GM12875 (cell line): ENCODE measurements around the gene FRG2B.
"Not testable (repeated sequence)": the region's sequence is repeated elsewhere in the genome, so short reads cannot be mapped to it uniquely, and the experiment has no call there.

Experiments used
- H3K4me3 ChIP-seq: one replicate; pipeline ENCODE4 v1.5.1; 2011; ENCODE audit warnings: low read depth, low read length, control low read depth
- CTCF ChIP-seq: IDR thresholded peaks from 2 replicates; pipeline ENCODE4 v1.5.1; 2011; ENCODE audit warnings: low read depth, mild to moderate bottlenecking, control low read depth, inconsistent platforms, low read length, moderate library complexity, borderline replicate concordance; ENCODE audit not compliant: insufficient read depth

FRG2B gene

GRCh38 chr10:133616371-133617130 is 10.0 kb downstream of the FRG2B start:
- no peak overlapping the region for H3K4me3 ChIP-seq
- TF ChIP-seq CTCF = no peak

GRCh38 chr10:133614830-133615580 is 11.6 kb downstream of the FRG2B start:
- TF ChIP-seq CTCF = no peak
- H3K4me3 ChIP-seq = no peak overlapping the region

- H3K4me3 ChIP-seq = no peak overlapping the region
- no peak for TF ChIP-seq CTCF
Observed at GRCh38 chr10:133613699-133614098, 12.9 kb downstream of the FRG2B start.

GRCh38 chr10:133611079-133611478 is 15.5 kb downstream of the FRG2B start:
- TF ChIP-seq CTCF = no peak
- H3K4me3 ChIP-seq = no peak overlapping the region

GRCh38 chr10:133608855-133609254 is 17.7 kb downstream of the FRG2B start:
- TF ChIP-seq CTCF = peak; percentile 32; the same call in 1 of the 2 replicates

GRCh38 chr10:133603434-133603833 is 23.2 kb downstream of the FRG2B start:
- not testable (repeated sequence) for H3K4me3 ChIP-seq

More at GRCh38 chr10:133608855-133609254, 17.7 kb downstream of the FRG2B start:
- no peak overlapping the region for H3K4me3 ChIP-seq

GRCh38 chr10:133600657-133601056 is 25.9 kb downstream of the FRG2B start:
- H3K4me3 ChIP-seq = no peak overlapping the region
- TF ChIP-seq CTCF = no peak

- not testable (repeated sequence) for H3K4me3 ChIP-seq
Observed at GRCh38 chr10:133599869-133600268, 26.7 kb downstream of the FRG2B start.
